GM12874 (cell line): ENCODE results near the gene ANKRD6.

ENCODE experiments used
- CTCF ChIP-seq: IDR thresholded peaks from 2 replicates; pipeline ENCODE4 v1.5.1; 2011; ENCODE audit warnings: low read depth, mild to moderate bottlenecking, control low read depth, low read length, moderate library complexity; ENCODE audit not compliant: insufficient read depth

Gene ANKRD6

GRCh38 chr6:89602166-89602565 lies 169.2 kb downstream of the ANKRD6 start:
- no peak for TF ChIP-seq CTCF

- no peak for TF ChIP-seq CTCF
Measured at GRCh38 chr6:89604653-89605052, 171.7 kb downstream of the ANKRD6 start.

- TF ChIP-seq CTCF: no peak
Measured at GRCh38 chr6:89605861-89606260, 172.9 kb downstream of the ANKRD6 start.

GRCh38 chr6:89610149-89610642 lies 177.2 kb downstream of the ANKRD6 start:
- peak; percentile 83 for TF ChIP-seq CTCF

GRCh38 chr6:89611666-89612065 lies 178.7 kb downstream of the ANKRD6 start:
- TF ChIP-seq CTCF: no peak

- TF ChIP-seq CTCF: no peak
Measured at GRCh38 chr6:89612121-89612520, 179.2 kb downstream of the ANKRD6 start.

GRCh38 chr6:89613790-89614189 lies 180.8 kb downstream of the ANKRD6 start:
- no peak for TF ChIP-seq CTCF

GRCh38 chr6:89615882-89616281 lies 182.9 kb downstream of the ANKRD6 start:
- no peak for TF ChIP-seq CTCF
